ENCODE results near the gene IL23A.
"Not testable (repeated sequence)": the region's sequence is repeated elsewhere in the genome, so short reads cannot be mapped to it uniquely, and the experiment has no call there.

Gene IL23A

GRCh38 chr12:56307221-56307965 lies 31.3 kb upstream of the IL23A start:
- Histone ChIP-seq H3K9ac (ENCODE audit: low read length) (no peak overlapping the region), H3K4me1 (ENCODE audit: control insufficient read depth, insufficient read depth, low read length) (no peaks in the 10 kb centered on the region), H3K36me3 (ENCODE audit: control insufficient read depth, insufficient read depth, low read length) (no peaks in the 10 kb centered on the region), H3K4me3 (ENCODE audit: low read length) (no peak overlapping the region), H3K9me3 (ENCODE audit: control insufficient read depth, low read length) (no peaks in the 10 kb centered on the region), H3K27me3 (ENCODE audit: control insufficient read depth, insufficient read depth, low read length) (no peaks in the 10 kb centered on the region)

GRCh38 chr12:56308714-56309113 lies 30.0 kb upstream of the IL23A start:
- no peaks in the 10 kb centered on the region for H3K36me3 ChIP-seq (ENCODE audit: control insufficient read depth, insufficient read depth, low read length)
- H3K4me3 ChIP-seq (ENCODE audit: low read length): no peak overlapping the region
- H3K27me3 ChIP-seq (ENCODE audit: control insufficient read depth, insufficient read depth, low read length): no peaks in the 10 kb centered on the region
- H3K4me1 ChIP-seq (ENCODE audit: control insufficient read depth, insufficient read depth, low read length): no peaks in the 10 kb centered on the region
- H3K9ac ChIP-seq (ENCODE audit: low read length): no peak overlapping the region
- no peaks in the 10 kb centered on the region for H3K9me3 ChIP-seq (ENCODE audit: control insufficient read depth, low read length)

GRCh38 chr12:56311003-56311402 lies 27.7 kb upstream of the IL23A start:
- H3K9ac ChIP-seq (ENCODE audit: low read length): no peak overlapping the region
- H3K4me3 ChIP-seq (ENCODE audit: low read length): no peak overlapping the region
- no peaks in the 10 kb centered on the region for H3K36me3 ChIP-seq (ENCODE audit: control insufficient read depth, insufficient read depth, low read length)
- no peaks in the 10 kb centered on the region for H3K27me3 ChIP-seq (ENCODE audit: control insufficient read depth, insufficient read depth, low read length)
- H3K4me1 ChIP-seq (ENCODE audit: control insufficient read depth, insufficient read depth, low read length): peaks cover 13% of the 10 kb centered on the region
- H3K9me3 ChIP-seq (ENCODE audit: control insufficient read depth, low read length): no peaks in the 10 kb centered on the region

GRCh38 chr12:56315249-56315621 lies 23.4 kb upstream of the IL23A start:
- peaks cover 4% of the 10 kb centered on the region for H3K36me3 ChIP-seq (ENCODE audit: control insufficient read depth, insufficient read depth, low read length)
- H3K9ac ChIP-seq (ENCODE audit: low read length): peak overlapping the region; percentile 91
- H3K9me3 ChIP-seq (ENCODE audit: control insufficient read depth, low read length): no peaks in the 10 kb centered on the region
- peak overlapping the region; percentile 89 for H3K4me3 ChIP-seq (ENCODE audit: low read length)
- H3K4me1 ChIP-seq (ENCODE audit: control insufficient read depth, insufficient read depth, low read length): peaks cover 13% of the 10 kb centered on the region
- H3K27me3 ChIP-seq (ENCODE audit: control insufficient read depth, insufficient read depth, low read length): no peaks in the 10 kb centered on the region

GRCh38 chr12:56315622-56316473 lies 22.8 kb upstream of the IL23A start, which contains the start of gene CNPY2:
Gene CNPY2 (minus strand): TSS chr12:56315988. CDS start chr12:56315217, 771 bp downstream.
- Histone ChIP-seq H3K27me3 (ENCODE audit: control insufficient read depth, insufficient read depth, low read length) (no peaks in the 10 kb centered on the region), H3K4me1 (ENCODE audit: control insufficient read depth, insufficient read depth, low read length) (peaks cover 13% of the 10 kb centered on the region), H3K9ac (ENCODE audit: low read length) (peak within 1 kb of the TSS; percentile 91), H3K36me3 (ENCODE audit: control insufficient read depth, insufficient read depth, low read length) (peaks cover 4% of the 10 kb centered on the region), H3K9me3 (ENCODE audit: control insufficient read depth, low read length) (no peaks in the 10 kb centered on the region), H3K4me3 (ENCODE audit: low read length) (peak within 1 kb of the TSS; percentile 89)

GRCh38 chr12:56317675-56318074 lies 21.0 kb upstream of the IL23A start:
- peaks cover 4% of the 10 kb centered on the region for H3K36me3 ChIP-seq (ENCODE audit: control insufficient read depth, insufficient read depth, low read length)
- H3K4me3 ChIP-seq (ENCODE audit: low read length): no peak overlapping the region
- H3K9ac ChIP-seq (ENCODE audit: low read length): no peak overlapping the region
- no peaks in the 10 kb centered on the region for H3K9me3 ChIP-seq (ENCODE audit: control insufficient read depth, low read length)
- peaks cover 13% of the 10 kb centered on the region for H3K4me1 ChIP-seq (ENCODE audit: control insufficient read depth, insufficient read depth, low read length)
- H3K27me3 ChIP-seq (ENCODE audit: control insufficient read depth, insufficient read depth, low read length): no peaks in the 10 kb centered on the region

GRCh38 chr12:56321027-56321426 lies 17.7 kb upstream of the IL23A start:
- Histone ChIP-seq H3K36me3 (ENCODE audit: control insufficient read depth, insufficient read depth, low read length) (peaks cover 23% of the 10 kb centered on the region), H3K9ac (ENCODE audit: low read length) (no peak overlapping the region), H3K4me1 (ENCODE audit: control insufficient read depth, insufficient read depth, low read length) (no peaks in the 10 kb centered on the region), H3K4me3 (ENCODE audit: low read length) (no peak overlapping the region), H3K9me3 (ENCODE audit: control insufficient read depth, low read length) (no peaks in the 10 kb centered on the region), H3K27me3 (ENCODE audit: control insufficient read depth, insufficient read depth, low read length) (no peaks in the 10 kb centered on the region)

GRCh38 chr12:56321610-56322009 lies 17.1 kb upstream of the IL23A start:
- not testable (repeated sequence) for H3K27me3 ChIP-seq (ENCODE audit: control insufficient read depth, insufficient read depth, low read length); H3K4me1 ChIP-seq (ENCODE audit: control insufficient read depth, insufficient read depth, low read length); H3K9me3 ChIP-seq (ENCODE audit: control insufficient read depth, low read length); H3K4me3 ChIP-seq (ENCODE audit: low read length); H3K9ac ChIP-seq (ENCODE audit: low read length)
- H3K36me3 ChIP-seq (ENCODE audit: control insufficient read depth, insufficient read depth, low read length): peaks cover 28% of the 10 kb centered on the region

GRCh38 chr12:56324206-56324605 lies 14.5 kb upstream of the IL23A start:
- Histone ChIP-seq H3K4me3 (ENCODE audit: low read length) (no peak overlapping the region), H3K27me3 (ENCODE audit: control insufficient read depth, insufficient read depth, low read length) (no peaks in the 10 kb centered on the region), H3K4me1 (ENCODE audit: control insufficient read depth, insufficient read depth, low read length) (peaks cover 6% of the 10 kb centered on the region), H3K9ac (ENCODE audit: low read length) (no peak overlapping the region), H3K36me3 (ENCODE audit: control insufficient read depth, insufficient read depth, low read length) (peaks cover 27% of the 10 kb centered on the region), H3K9me3 (ENCODE audit: control insufficient read depth, low read length) (no peaks in the 10 kb centered on the region)

- H3K36me3 ChIP-seq (ENCODE audit: control insufficient read depth, insufficient read depth, low read length): peaks cover 27% of the 10 kb centered on the region
- H3K4me3 ChIP-seq (ENCODE audit: low read length): no peak overlapping the region
- no peak overlapping the region for H3K9ac ChIP-seq (ENCODE audit: low read length)
- H3K4me1 ChIP-seq (ENCODE audit: control insufficient read depth, insufficient read depth, low read length): peaks cover 6% of the 10 kb centered on the region
- no peaks in the 10 kb centered on the region for H3K9me3 ChIP-seq (ENCODE audit: control insufficient read depth, low read length)
- no peaks in the 10 kb centered on the region for H3K27me3 ChIP-seq (ENCODE audit: control insufficient read depth, insufficient read depth, low read length)
Measured at GRCh38 chr12:56326126-56326525, 12.6 kb upstream of the IL23A start.

- Histone ChIP-seq H3K36me3 (ENCODE audit: control insufficient read depth, insufficient read depth, low read length) (peaks cover 27% of the 10 kb centered on the region), H3K4me3 (ENCODE audit: low read length) (no peak overlapping the region), H3K9ac (ENCODE audit: low read length) (no peak overlapping the region), H3K9me3 (ENCODE audit: control insufficient read depth, low read length) (no peaks in the 10 kb centered on the region), H3K4me1 (ENCODE audit: control insufficient read depth, insufficient read depth, low read length) (peaks cover 6% of the 10 kb centered on the region), H3K27me3 (ENCODE audit: control insufficient read depth, insufficient read depth, low read length) (no peaks in the 10 kb centered on the region)
Measured at GRCh38 chr12:56326533-56326932, 12.2 kb upstream of the IL23A start.

- H3K9ac ChIP-seq (ENCODE audit: low read length): no peak overlapping the region
- no peak overlapping the region for H3K4me3 ChIP-seq (ENCODE audit: low read length)
- H3K9me3 ChIP-seq (ENCODE audit: control insufficient read depth, low read length): no peaks in the 10 kb centered on the region
- H3K36me3 ChIP-seq (ENCODE audit: control insufficient read depth, insufficient read depth, low read length): peaks cover 9% of the 10 kb centered on the region
- no peaks in the 10 kb centered on the region for H3K27me3 ChIP-seq (ENCODE audit: control insufficient read depth, insufficient read depth, low read length)
- H3K4me1 ChIP-seq (ENCODE audit: control insufficient read depth, insufficient read depth, low read length): peaks cover 16% of the 10 kb centered on the region
Measured at GRCh38 chr12:56330936-56331490, 7.7 kb upstream of the IL23A start.

Data from mucosa of stomach (tissue), 1 donor.